RWPE1 (cell line): ENCODE data around the gene MARS2.
A peak's percentile ranks its signal among the peaks of the same experiment; 100 is the strongest.
"Not testable (repeated sequence)": the region's sequence is repeated elsewhere in the genome, so short reads cannot be mapped to it uniquely, and the experiment has no call there.

ENCODE experiments used
- CTCF ChIA-PET: fragments of 350-600 bp; sonication (Branson Sonifier 250); formaldehyde crosslinking; extraction: SDS; loops from one replicate; lab custom pipeline; 2021; lab: Yijun Ruan, JAX
- POLR2A ChIA-PET: fragments of 400-600 bp; formaldehyde crosslinking; extraction: SDS; loops from one replicate; lab custom pipeline; 2020; ENCODE audit warnings: antibody characterized with exemption; ENCODE audit not compliant: low non-redundant PET; lab: Yijun Ruan, JAX
- DNase-seq: peaks from one replicate; pipeline ENCODE4 v3.0.0; 2012; ENCODE audit warnings: low spot score
- H3K27ac ChIP-seq: fragments of 450-650 bp; 2 replicates; pipeline ENCODE4 v1.5.1; 2017
- CTCF ChIP-seq: fragments of 450-650 bp; conservative IDR thresholded peaks from 2 replicates; pipeline ENCODE4 v1.5.1; 2017; ENCODE audit warnings: low read depth, mild to moderate bottlenecking

MARS2 gene

GRCh38 chr2:197704434-197705120, 592 bp upstream of the MARS2 start:
- no peak for TF ChIP-seq CTCF
- no peak for DNase-seq
- POLR2A ChIA-PET = no interaction called here
- H3K27ac ChIP-seq = peak overlapping the region; percentile 75
- CTCF ChIA-PET = interaction anchor here (0.6 kb wide), 2 partner anchors 107 to 246 kb away, joined by 3 to 4 read pairs; no protein-coding TSS in a partner anchor

- DNase-seq = peak; percentile 3
- TF ChIP-seq CTCF = no peak
- CTCF ChIA-PET = interaction anchor here (0.7 to 1.1 kb wide), 4 partner anchors 66 to 911 kb away, joined by 3 read pairs; no protein-coding TSS in a partner anchor
- POLR2A ChIA-PET = no interaction called here
- H3K27ac ChIP-seq = peak overlapping the region; percentile 75
Measured at GRCh38 chr2:197705912-197706838, 1.0 kb downstream of the MARS2 start.

GRCh38 chr2:197706839-197707207, 1.7 kb downstream of the MARS2 start:
- peak overlapping the region; percentile 75 for H3K27ac ChIP-seq
- POLR2A ChIA-PET = no interaction called here
- peak; percentile 4 for DNase-seq
- CTCF ChIA-PET = interaction anchor here (0.7 to 1.1 kb wide), 4 partner anchors 65 to 912 kb away, joined by 3 read pairs; no protein-coding TSS in a partner anchor
- no peak for TF ChIP-seq CTCF

- TF ChIP-seq CTCF = peak; percentile 78
- H3K27ac ChIP-seq = no peak overlapping the region
- CTCF ChIA-PET = interaction anchor here (0.5 to 1.1 kb wide), 6 partner anchors 64 to 1109 kb away, joined by 3 to 6 read pairs (median 4); no protein-coding TSS in a partner anchor
- POLR2A ChIA-PET = no interaction called here
- peak; percentile 55 for DNase-seq
Measured at GRCh38 chr2:197707316-197708213, 2.4 kb downstream of the MARS2 start.

- ChIA-PET CTCF (interaction anchor here (0.5 to 0.7 kb wide), 3 partner anchors 174 to 646 kb away, joined by 4 to 6 read pairs (median 4); no protein-coding TSS in a partner anchor), POLR2A (no interaction called here)
- peak; percentile 74 for DNase-seq
- no peak for TF ChIP-seq CTCF
- no peak overlapping the region for H3K27ac ChIP-seq
Measured at GRCh38 chr2:197708331-197708730, 3.2 kb downstream of the MARS2 start.

- DNase-seq, POLR2A ChIA-PET, H3K27ac ChIP-seq, CTCF ChIA-PET: not testable (repeated sequence)
Measured at GRCh38 chr2:197709140-197709539, 4.0 kb downstream of the MARS2 start.
